GM18502 (cell line): Measurements from ENCODE around the gene RPS6KC1.
"Not testable (repeated sequence)": the region's sequence is repeated elsewhere in the genome, so short reads cannot be mapped to it uniquely, and the experiment has no call there.

ENCODE experiments used
- ATAC-seq: cut with Tn5 transposase; IDR thresholded peaks from one replicate; pipeline ENCODE4 v1.9.1; 2021; ENCODE audit warnings: mild to moderate bottlenecking; ENCODE audit not compliant: unreplicated experiment, poor library complexity

Gene RPS6KC1

GRCh38 chr1:213196328-213197054 is 145.4 kb downstream of the RPS6KC1 start:
- not testable (repeated sequence) for ATAC-seq

- ATAC-seq, result no peak
Observed at GRCh38 chr1:213200630-213201029, 149.6 kb downstream of the RPS6KC1 start.

- no peak for ATAC-seq
Observed at GRCh38 chr1:213201380-213202155, 150.5 kb downstream of the RPS6KC1 start.

- ATAC-seq, result no peak
Observed at GRCh38 chr1:213211201-213211600, 160.2 kb downstream of the RPS6KC1 start.

GRCh38 chr1:213219076-213219475 is 168.0 kb downstream of the RPS6KC1 start:
- not testable (repeated sequence) for ATAC-seq

- no peak for ATAC-seq
Observed at GRCh38 chr1:213221209-213221608, 170.2 kb downstream of the RPS6KC1 start.

GRCh38 chr1:213227458-213227857 is 176.4 kb downstream of the RPS6KC1 start:
- no peak for ATAC-seq

- no peak for ATAC-seq
Observed at GRCh38 chr1:213231795-213232231, 180.8 kb downstream of the RPS6KC1 start.

GRCh38 chr1:213242883-213243282 is 191.8 kb downstream of the RPS6KC1 start:
- no peak for ATAC-seq

- peak; percentile 69 for ATAC-seq
Observed at GRCh38 chr1:213244664-213245091, 193.6 kb downstream of the RPS6KC1 start.

GRCh38 chr1:213245260-213245910 is 194.3 kb downstream of the RPS6KC1 start:
- ATAC-seq, result no peak

- ATAC-seq, result no peak
Observed at GRCh38 chr1:213247038-213247437, 196.0 kb downstream of the RPS6KC1 start.

- ATAC-seq, result no peak
Observed at GRCh38 chr1:213249395-213249794, 198.4 kb downstream of the RPS6KC1 start.

GRCh38 chr1:213250041-213250440 is 199.0 kb downstream of the RPS6KC1 start:
- no peak for ATAC-seq

GRCh38 chr1:213250446-213250845 is 199.4 kb downstream of the RPS6KC1 start:
- ATAC-seq, result no peak

- no peak for ATAC-seq
Observed at GRCh38 chr1:213251972-213252371, 200.9 kb downstream of the RPS6KC1 start.

GRCh38 chr1:213256438-213257087 is 205.5 kb downstream of the RPS6KC1 start:
- ATAC-seq, result peak; percentile 94

GRCh38 chr1:213260311-213261075 is 209.5 kb downstream of the RPS6KC1 start:
- ATAC-seq, result no peak

- no peak for ATAC-seq
Observed at GRCh38 chr1:213264531-213264930, 213.5 kb downstream of the RPS6KC1 start.
